Colonic mucosa (tissue), 4 donors: ENCODE results near the gene KLHL2. TPM values are rescaled to one million over a fixed set of nuclear protein-coding genes. Genes with fewer than 3 reads are reported as not detected.

ENCODE experiments used
- DNase-seq: peaks from one replicate; pipeline ENCODE4 v3.0.0-alpha.2; 2020
- H3K27ac ChIP-seq: fragments of 200-600 bp; one replicate; pipeline ENCODE4 v1.8.0; 2021
- H3K27me3 ChIP-seq: fragments of 200-600 bp; one replicate; pipeline ENCODE4 v1.8.0; 2021
- H3K36me3 ChIP-seq: fragments of 200-600 bp; one replicate; pipeline ENCODE4 v1.8.0; 2021
- H3K4me1 ChIP-seq: fragments of 200-600 bp; one replicate; pipeline ENCODE4 v1.8.0; 2021; ENCODE audit warnings: mild to moderate bottlenecking
- H3K4me3 ChIP-seq: fragments of 200-600 bp; one replicate; pipeline ENCODE4 v1.8.0; 2021
- H3K9ac ChIP-seq, 2 donors: one replicate each; pipeline ENCODE4 v1.7.0; 2013; ENCODE audit warnings: control low read depth in 2 of 2, low read depth in 2 of 2, low read length in 2 of 2
- H3K9me3 ChIP-seq: fragments of 200-600 bp; one replicate; pipeline ENCODE4 v1.8.0; 2021
- intact Hi-C: fragments of 100-400 bp; cut with DNase I; formaldehyde crosslinking; loops from one replicate; pipeline ENCODE4 v1.14.1; 2022
- total RNA-seq, 2 donors: library from RNA; stranded (reverse); fragmentation: NEBNext Ultra II Directional in 1 of 2; extraction: Animal tissue kit (Norgen Biotek cat#: 25700) in 1 of 2; gene quantifications; one replicate each; pipeline ENCODE4 v1.2.1, GENCODE V29; 2021
- TF ChIP-seq, protein P1 (sequence below): fragments of 200-600 bp; IDR thresholded peaks from one replicate; pipeline ENCODE4 v1.8.0; 2022; ENCODE audit warnings: antibody characterized with exemption, mild to moderate bottlenecking
- donor health status: healthy.
- donor health status: DM: no; HTN: no; CAD: no.
- donor health status: DM: no; HTN: no; CAD: no.

The KLHL2 gene
- total RNA-seq, 2 donors from 2014 or later = 8.6 to 11.1 TPM

- Histone ChIP-seq H3K9ac (no peak overlapping the region), H3K36me3 (no peaks in the 10 kb centered on the region), H3K4me1 (no peaks in the 10 kb centered on the region), H3K4me3 (no peak overlapping the region), H3K27me3 (no peaks in the 10 kb centered on the region), H3K9me3 (no peaks in the 10 kb centered on the region), H3K27ac (no peak overlapping the region)
- TF ChIP-seq, protein P1, sequence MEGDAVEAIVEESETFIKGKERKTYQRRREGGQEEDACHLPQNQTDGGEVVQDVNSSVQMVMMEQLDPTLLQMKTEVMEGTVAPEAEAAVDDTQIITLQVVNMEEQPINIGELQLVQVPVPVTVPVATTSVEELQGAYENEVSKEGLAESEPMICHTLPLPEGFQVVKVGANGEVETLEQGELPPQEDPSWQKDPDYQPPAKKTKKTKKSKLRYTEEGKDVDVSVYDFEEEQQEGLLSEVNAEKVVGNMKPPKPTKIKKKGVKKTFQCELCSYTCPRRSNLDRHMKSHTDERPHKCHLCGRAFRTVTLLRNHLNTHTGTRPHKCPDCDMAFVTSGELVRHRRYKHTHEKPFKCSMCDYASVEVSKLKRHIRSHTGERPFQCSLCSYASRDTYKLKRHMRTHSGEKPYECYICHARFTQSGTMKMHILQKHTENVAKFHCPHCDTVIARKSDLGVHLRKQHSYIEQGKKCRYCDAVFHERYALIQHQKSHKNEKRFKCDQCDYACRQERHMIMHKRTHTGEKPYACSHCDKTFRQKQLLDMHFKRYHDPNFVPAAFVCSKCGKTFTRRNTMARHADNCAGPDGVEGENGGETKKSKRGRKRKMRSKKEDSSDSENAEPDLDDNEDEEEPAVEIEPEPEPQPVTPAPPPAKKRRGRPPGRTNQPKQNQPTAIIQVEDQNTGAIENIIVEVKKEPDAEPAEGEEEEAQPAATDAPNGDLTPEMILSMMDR = no peak
- no peak for DNase-seq
- intact Hi-C loops = no loop called here
Measured at GRCh38 chr4:165192956-165193355, 14.4 kb upstream of the KLHL2 start.

DNA sequence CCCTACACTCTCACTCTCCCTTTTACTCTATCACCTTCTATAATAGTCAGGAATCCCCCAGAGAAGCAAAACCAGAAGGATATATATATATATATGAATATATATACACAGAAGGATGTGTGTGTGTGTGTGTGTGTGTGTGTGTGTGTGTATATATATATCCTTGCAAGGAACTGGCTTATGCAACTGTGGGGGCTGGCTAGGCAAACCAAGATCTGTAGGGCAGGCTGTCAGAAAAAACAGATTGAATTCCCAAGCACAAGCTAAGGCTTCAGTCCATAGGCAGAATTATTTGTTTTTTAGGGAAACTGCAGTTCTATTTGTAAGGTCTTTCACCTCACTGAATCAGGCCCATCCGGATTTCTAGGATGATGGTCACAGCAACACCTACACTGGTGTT lies 13.0 kb upstream of the KLHL2 start:
- Histone ChIP-seq H3K9ac (no peak overlapping the region), H3K27me3 (no peaks in the 10 kb centered on the region), H3K27ac (no peak overlapping the region), H3K4me1 (no peaks in the 10 kb centered on the region), H3K4me3 (no peak overlapping the region), H3K9me3 (no peaks in the 10 kb centered on the region), H3K36me3 (no peaks in the 10 kb centered on the region)
- TF ChIP-seq, protein P1 = no peak
- no peak for DNase-seq
- intact Hi-C loops = no loop called here

GRCh38 chr4:165198329-165198728 lies 9.0 kb upstream of the KLHL2 start:
- no peaks in the 10 kb centered on the region for H3K27me3 ChIP-seq
- H3K9me3 ChIP-seq = no peaks in the 10 kb centered on the region
- TF ChIP-seq, protein P1 = no peak
- intact Hi-C loops = no loop called here
- no peaks in the 10 kb centered on the region for H3K36me3 ChIP-seq
- DNase-seq = no peak
- H3K9ac ChIP-seq = no peak overlapping the region
- H3K27ac ChIP-seq = no peak overlapping the region
- H3K4me3 ChIP-seq = no peak overlapping the region
- H3K4me1 ChIP-seq = no peaks in the 10 kb centered on the region

DNA sequence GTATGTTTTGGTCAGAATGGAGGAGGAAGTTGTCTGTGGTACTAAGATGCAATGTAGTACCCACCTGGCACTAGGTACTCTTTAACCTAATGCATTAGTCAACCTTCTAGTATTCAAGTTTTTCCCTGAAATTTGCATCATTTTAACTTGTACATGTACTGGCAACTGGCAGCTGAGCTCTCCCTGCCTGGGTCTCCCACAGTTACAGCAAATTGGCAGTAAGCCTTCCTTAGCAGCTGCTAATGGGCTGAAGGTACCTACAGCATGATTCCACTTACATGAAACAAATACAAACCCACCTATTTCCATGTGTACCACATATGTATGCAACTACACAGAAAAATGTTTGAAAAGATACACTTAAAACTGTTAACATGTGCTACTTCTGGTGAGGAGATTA lies 8.1 kb upstream of the KLHL2 start:
- Histone ChIP-seq H3K36me3 (no peaks in the 10 kb centered on the region), H3K27ac (no peak overlapping the region)

DNA sequence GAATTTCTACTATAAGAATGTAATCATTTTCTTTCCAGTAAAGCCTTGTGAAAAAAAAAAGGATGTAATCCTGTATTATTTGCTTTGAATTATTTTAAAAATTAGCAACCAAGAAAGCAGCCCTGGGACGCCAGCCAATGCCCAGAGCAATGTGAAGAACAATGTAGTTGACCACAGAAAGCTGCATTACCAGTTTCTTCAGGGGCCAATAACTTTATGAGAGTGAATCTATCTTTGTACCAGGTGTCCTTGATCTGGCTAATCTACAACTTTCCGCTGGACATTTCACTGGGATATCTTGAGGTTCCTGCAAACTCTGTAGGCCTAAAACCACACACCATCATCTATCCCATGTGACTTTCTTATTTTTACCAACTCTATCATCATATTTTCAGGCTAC lies 7.6 kb upstream of the KLHL2 start:
- Histone ChIP-seq H3K27ac (no peak overlapping the region), H3K36me3 (no peaks in the 10 kb centered on the region), H3K9ac (no peak overlapping the region), H3K27me3 (no peaks in the 10 kb centered on the region), H3K4me3 (no peak overlapping the region), H3K9me3 (no peaks in the 10 kb centered on the region), H3K4me1 (no peaks in the 10 kb centered on the region)
- TF ChIP-seq, protein P1 = no peak
- DNase-seq = no peak
- intact Hi-C loops = loop anchor here (10.0 kb wide), 1 partner anchor 125 kb away; the partner anchor contains the start of gene MSMO1

More for the DNA sequence above, 8.1 kb upstream of the KLHL2 start:
- no peaks in the 10 kb centered on the region for H3K4me1 ChIP-seq
- H3K27me3 ChIP-seq = no peaks in the 10 kb centered on the region
- no peak for DNase-seq
- no peak overlapping the region for H3K9ac ChIP-seq
- TF ChIP-seq, protein P1 = no peak
- no peaks in the 10 kb centered on the region for H3K9me3 ChIP-seq
- no peak overlapping the region for H3K4me3 ChIP-seq
- intact Hi-C loops = no loop called here
